Keratinocyte (primary cell): Measurements from ENCODE around the gene KIDINS220.

Source experiments
- CTCF ChIP-seq, 3 experiments: IDR thresholded peaks in 1 of 3; conservative IDR thresholded peaks in 1 of 3; optimal IDR thresholded peaks in 1 of 3; 2 replicates in 2 of 3; 3 replicates in 1 of 3; pipeline versions ENCODE3 to v1.5.1; 2011; ENCODE audit warnings: low read length in 3 of 3, mild to moderate bottlenecking in 3 of 3, moderate library complexity in 2 of 3, control low read depth in 1 of 3, inconsistent platforms in 1 of 3; ENCODE audit not compliant: insufficient read depth in 2 of 3; ENCODE audit errors: extremely low read depth in 1 of 3
- EZH2 ChIP-seq: IDR thresholded peaks from one replicate; pipeline ENCODE4 v1.6.1; 2012; ENCODE audit warnings: inconsistent platforms, mild to moderate bottlenecking, low read length, moderate library complexity

- TF ChIP-seq CTCF (optimal IDR thresholded peaks at IDR 0.05 in 1 of 3, IDR thresholded peaks at IDR 0.05 in 1 of 3, conservative IDR thresholded peaks at IDR 0.05 in 1 of 3; ENCODE audit: extremely low read depth in 1 of 3, insufficient read depth in 2 of 3, low read length in 3 of 3) (no peak), EZH2 (no peak)
Observed at GRCh38 chr2:8798393-8798792, 39.0 kb downstream of the KIDINS220 start.
